ENCODE data around the gene DLGAP1. TPM values are rescaled to one million over a fixed set of nuclear protein-coding genes. Genes with fewer than 3 reads are reported as not detected.

Gene DLGAP1
- total RNA-seq, 1 donor from 2014 or later = 2.0 TPM

- Histone ChIP-seq H3K27me3 (no peaks in the 10 kb centered on the region), H3K27ac (no peak overlapping the region)
- intact Hi-C loops (cut with DNase I) = no loop called here
Measured at GRCh38 chr18:3993941-3994687, 461.0 kb downstream of the DLGAP1 start.

DNA sequence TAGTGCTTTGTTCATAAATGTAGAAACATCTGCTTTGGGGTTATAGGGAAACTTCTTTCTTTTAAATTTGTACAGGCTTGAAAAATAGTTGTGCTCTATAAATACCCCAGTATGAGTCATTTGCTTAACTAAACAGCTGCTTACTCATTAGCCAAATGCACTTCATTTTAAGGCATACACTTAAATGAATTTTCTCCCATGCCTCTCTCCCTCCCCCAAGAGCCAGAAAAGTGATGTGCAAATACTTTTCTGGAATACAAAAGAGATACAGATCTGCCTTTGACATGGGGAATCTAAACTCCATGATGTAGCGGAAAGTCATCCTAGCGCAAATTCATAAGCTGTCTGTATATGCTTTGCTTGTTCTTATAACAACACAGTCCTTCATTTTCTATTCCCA, 469.4 kb downstream of the DLGAP1 start:
- Histone ChIP-seq H3K27me3 (no peaks in the 10 kb centered on the region), H3K4me1 (peaks cover 0 to 4% of the 10 kb centered on the region in 2 donors), H3K4me3 (no peak overlapping the region), H3K9me3 (no peaks in the 10 kb centered on the region), H3K27ac (no peak overlapping the region), H3K36me3 (no peaks in the 10 kb centered on the region)
- no peak for TF ChIP-seq CTCF (IDR thresholded peaks at IDR 0.05)
- intact Hi-C loops (cut with DNase I) = loop anchor here (10.0 kb wide), 1 partner anchor 541 kb away; no protein-coding TSS in a partner anchor
- DNase-seq (ENCODE audit: low spot score in 2 of 2) = no peak

More at GRCh38 chr18:3993941-3994687, 461.0 kb downstream of the DLGAP1 start:
- DNase-seq (ENCODE audit: low spot score in 2 of 2) = no peak
- TF ChIP-seq CTCF (IDR thresholded peaks at IDR 0.05) = no peak
- H3K36me3 ChIP-seq = no peaks in the 10 kb centered on the region
- no peaks in the 10 kb centered on the region for H3K9me3 ChIP-seq
- no peak overlapping the region for H3K4me3 ChIP-seq
- H3K4me1 ChIP-seq = no peaks in the 10 kb centered on the region

DNA sequence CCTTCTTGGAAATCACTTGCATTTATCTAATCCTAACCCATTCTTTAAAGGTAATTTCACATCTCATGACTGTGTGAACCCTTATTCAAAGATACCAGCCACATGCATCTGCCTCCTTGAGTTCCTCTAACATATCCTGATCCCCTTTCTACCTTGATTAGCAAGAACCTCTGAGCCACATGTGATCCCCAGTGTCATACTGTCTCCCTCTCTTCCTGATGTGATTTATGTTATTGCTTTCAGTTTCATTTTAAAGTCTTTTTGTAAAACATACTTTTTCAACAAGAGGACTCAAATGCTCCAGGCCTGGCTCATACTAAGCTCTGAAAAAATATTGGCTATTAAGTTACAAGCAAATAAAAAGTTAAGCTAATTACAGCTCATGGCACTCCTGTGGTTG, 470.1 kb downstream of the DLGAP1 start:
- H3K4me3 ChIP-seq = no peak overlapping the region
- intact Hi-C loops (cut with DNase I) = loop anchor here (10.0 kb wide), 1 partner anchor 540 kb away; no protein-coding TSS in a partner anchor
- DNase-seq (ENCODE audit: low spot score in 2 of 2) = no peak

DNA sequence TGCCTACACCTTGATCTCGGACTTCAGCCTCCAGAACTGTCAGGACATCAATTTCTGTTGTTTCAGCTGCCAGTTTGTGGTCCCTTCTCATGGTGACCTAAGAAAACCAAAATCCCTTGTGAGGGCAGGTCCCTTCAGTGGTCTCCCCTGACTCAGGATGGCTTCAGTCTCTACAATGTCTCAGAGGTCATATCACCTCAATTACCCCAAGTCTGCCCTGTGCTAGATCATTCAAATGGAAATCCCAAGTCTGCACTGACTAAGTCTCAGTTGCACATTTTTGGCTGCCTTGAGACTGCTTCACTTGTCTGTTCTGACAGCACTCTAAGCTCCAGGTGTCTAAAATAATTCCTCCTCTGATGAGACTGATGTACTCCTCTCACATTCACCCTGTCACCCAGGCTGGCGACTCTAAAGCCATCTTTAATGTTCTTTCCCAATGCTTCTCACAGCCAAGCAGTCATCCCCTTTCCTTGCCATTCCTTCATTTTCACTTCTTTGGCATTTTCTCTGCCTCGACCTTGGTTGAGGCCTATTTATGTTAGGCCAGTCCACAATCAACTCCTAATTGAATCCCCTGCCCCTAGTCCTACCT, 470.8 kb downstream of the DLGAP1 start:
- H3K4me1 ChIP-seq = peaks cover 0 to 4% of the 10 kb centered on the region in 2 donors
- no peak for TF ChIP-seq CTCF (IDR thresholded peaks at IDR 0.05)
- H3K27me3 ChIP-seq = no peaks in the 10 kb centered on the region
- intact Hi-C loops (cut with DNase I) = loop anchor here (10.0 kb wide), 1 partner anchor 539 kb away; no protein-coding TSS in a partner anchor
- no peaks in the 10 kb centered on the region for H3K36me3 ChIP-seq
- peak overlapping the region in 1 of 2 donors; percentile 29 for H3K27ac ChIP-seq
- no peaks in the 10 kb centered on the region for H3K9me3 ChIP-seq
- H3K4me3 ChIP-seq = no peak overlapping the region
- DNase-seq (ENCODE audit: low spot score in 2 of 2) = no peak

More for the DNA sequence above, 470.1 kb downstream of the DLGAP1 start:
- Histone ChIP-seq H3K4me1 (peaks cover 0 to 4% of the 10 kb centered on the region in 2 donors), H3K27me3 (no peaks in the 10 kb centered on the region), H3K36me3 (no peaks in the 10 kb centered on the region), H3K9me3 (no peaks in the 10 kb centered on the region), H3K27ac (peak overlapping the region; percentile 29 to 32)
- no peak for TF ChIP-seq CTCF (IDR thresholded peaks at IDR 0.05)

DNA sequence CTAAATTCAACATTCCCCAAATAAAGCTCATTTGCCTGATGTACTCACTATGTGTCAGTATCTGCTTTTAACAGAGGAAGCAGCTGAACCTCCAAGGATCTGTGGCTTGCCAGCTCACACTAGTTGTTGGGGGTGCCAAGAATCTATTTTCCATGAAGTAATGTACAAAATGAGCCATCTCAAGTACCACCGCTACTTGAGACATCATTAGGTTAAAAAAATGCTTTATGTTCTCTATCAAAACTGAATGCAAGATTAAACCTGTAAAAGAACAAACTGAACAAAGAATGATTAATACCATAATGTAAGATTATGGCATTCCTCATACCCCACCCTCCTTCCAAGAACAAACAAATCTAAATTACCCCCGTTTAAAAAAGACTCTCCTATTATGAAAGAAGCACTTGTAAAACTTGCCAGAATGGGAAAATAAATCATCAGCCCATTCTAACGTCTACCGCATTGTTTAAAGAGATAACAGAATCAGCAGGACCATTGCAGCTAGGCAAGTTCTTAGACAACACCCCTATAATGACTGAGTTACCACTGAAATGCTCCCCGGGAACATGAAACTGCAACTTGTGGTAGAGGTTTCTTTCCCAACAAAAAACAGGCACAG, 471.6 kb downstream of the DLGAP1 start:
- Histone ChIP-seq H3K27me3 (no peaks in the 10 kb centered on the region), H3K36me3 (no peaks in the 10 kb centered on the region), H3K9me3 (no peaks in the 10 kb centered on the region), H3K27ac (no peak overlapping the region), H3K4me1 (peaks cover 0 to 4% of the 10 kb centered on the region in 2 donors), H3K4me3 (no peak overlapping the region)
- intact Hi-C loops (cut with DNase I) = loop anchor here (10.0 kb wide), 1 partner anchor 539 kb away; no protein-coding TSS in a partner anchor
- no peak for DNase-seq (ENCODE audit: low spot score in 2 of 2)
- no peak for TF ChIP-seq CTCF (IDR thresholded peaks at IDR 0.05)

All from ascending aorta (tissue), 2 donors.